ENCODE results near the gene LRPAP1.

GRCh38 chr4:3513807-3514206, 18.4 kb downstream of the LRPAP1 start:
- TF ChIP-seq CTCF (conservative IDR thresholded peaks at IDR 0.05; ENCODE audit: low read depth, low read length) (no peak), EZH2 (IDR thresholded peaks at IDR 0.05; ENCODE audit: borderline replicate concordance, low read depth, low read length, poor library complexity, severe bottlenecking) (no peak)
